Measurements from ENCODE around the gene LAMC2. TPM values are rescaled to one million over a fixed set of nuclear protein-coding genes. Genes with fewer than 3 reads are reported as not detected.

Gene LAMC2
- total RNA-seq, 1 donor from 2014 or later, result 13.3 TPM

DNA sequence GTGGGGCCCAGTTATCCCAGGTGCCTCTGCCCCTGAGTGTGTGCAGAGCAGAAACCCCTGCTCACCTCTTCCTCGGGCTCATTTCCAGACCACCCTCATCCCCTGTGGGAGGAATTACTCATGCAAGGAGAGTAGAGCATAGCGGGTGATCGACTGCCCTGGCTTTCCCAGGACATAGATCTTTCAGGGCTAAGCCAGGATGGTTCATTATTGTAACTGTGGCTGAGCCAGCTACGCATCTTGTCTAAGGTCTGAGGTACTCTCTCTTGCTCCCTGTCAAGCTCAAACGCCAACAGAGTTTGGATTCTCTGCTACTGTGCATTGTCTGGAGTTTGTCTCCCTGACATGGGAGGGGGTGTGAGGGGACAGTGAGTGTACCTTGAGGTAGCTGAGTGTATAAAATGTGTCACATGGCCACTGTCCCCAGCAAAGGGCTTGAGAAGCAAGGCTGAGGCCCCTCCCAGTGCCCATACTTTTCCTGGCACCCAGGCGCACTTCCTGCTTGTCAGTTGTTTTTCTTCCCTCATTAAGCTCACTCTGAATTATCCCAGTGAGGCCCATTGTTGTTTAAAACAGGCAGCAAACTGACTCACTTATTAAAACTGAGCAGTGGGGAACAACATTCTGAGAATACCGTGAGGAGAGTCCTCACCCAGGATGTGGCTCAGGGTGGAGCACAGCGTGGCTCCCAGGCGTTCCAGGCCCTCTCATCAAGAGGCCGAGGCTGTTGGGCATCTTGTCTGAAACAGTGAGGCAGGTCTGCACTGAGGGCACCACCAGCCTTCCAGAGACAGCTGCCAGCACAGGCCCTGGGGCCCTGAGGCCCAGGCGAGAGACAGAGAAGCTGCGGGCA lies 92.9 kb downstream of the LAMC2 start:
- Histone ChIP-seq H3K4me3 (no peak overlapping the region), H3K27me3 (no peaks in the 10 kb centered on the region), H3K9me3 (no peaks in the 10 kb centered on the region), H3K27ac (peak overlapping the region; percentile 77), H3K36me3 (no peaks in the 10 kb centered on the region), H3K4me1 (peaks cover 62% of the 10 kb centered on the region)
- intact Hi-C loops (cut with DNase I), result no loop called here
- no peak for DNase-seq (ENCODE audit: extremely low spot score in 2 of 2)
- TF ChIP-seq POLR2AphosphoS5 (IDR thresholded peaks at IDR 0.05; ENCODE audit: insufficient read depth in 1 of 2, low read depth in 1 of 2) (no peak), CTCF (IDR thresholded peaks at IDR 0.05) (no peak), POLR2A (IDR thresholded peaks at IDR 0.05) (no peak)

DNA sequence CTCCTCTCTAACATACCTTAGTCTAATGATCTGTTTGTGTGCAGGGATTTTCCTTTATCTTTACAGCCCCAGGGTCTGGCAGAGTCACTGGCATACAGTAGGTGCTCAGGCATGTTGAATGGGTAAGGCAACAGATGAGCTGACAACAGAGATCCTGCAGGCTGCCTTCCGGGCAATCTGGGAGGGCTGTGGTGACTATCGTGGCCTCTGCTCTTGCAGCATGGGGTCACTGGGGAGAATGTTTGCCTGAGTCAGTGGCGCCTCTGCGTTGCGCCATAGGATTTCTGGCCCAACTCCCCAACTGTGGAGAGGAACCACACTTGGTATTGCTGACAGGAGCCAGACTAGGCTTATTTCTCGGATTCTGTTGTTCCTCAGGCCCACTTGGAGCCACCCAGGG lies 93.8 kb downstream of the LAMC2 start:
- H3K4me3 ChIP-seq, result no peak overlapping the region
- TF ChIP-seq POLR2A (IDR thresholded peaks at IDR 0.05), result no peak
- peak in 1 of 2 donors; percentile 13 for TF ChIP-seq POLR2AphosphoS5 (IDR thresholded peaks at IDR 0.05; ENCODE audit: insufficient read depth in 1 of 2, low read depth in 1 of 2)
- H3K27ac ChIP-seq, result peak overlapping the region; percentile 77
- no peak for DNase-seq (ENCODE audit: extremely low spot score in 2 of 2)
- intact Hi-C loops (cut with DNase I), result loop anchor here (5.0 to 10.0 kb wide), 2 partner anchors 37 to 315 kb away; no protein-coding TSS in a partner anchor
- no peaks in the 10 kb centered on the region for H3K27me3 ChIP-seq
- no peaks in the 10 kb centered on the region for H3K36me3 ChIP-seq
- no peaks in the 10 kb centered on the region for H3K9me3 ChIP-seq
- H3K4me1 ChIP-seq, result peaks cover 64% of the 10 kb centered on the region

DNA sequence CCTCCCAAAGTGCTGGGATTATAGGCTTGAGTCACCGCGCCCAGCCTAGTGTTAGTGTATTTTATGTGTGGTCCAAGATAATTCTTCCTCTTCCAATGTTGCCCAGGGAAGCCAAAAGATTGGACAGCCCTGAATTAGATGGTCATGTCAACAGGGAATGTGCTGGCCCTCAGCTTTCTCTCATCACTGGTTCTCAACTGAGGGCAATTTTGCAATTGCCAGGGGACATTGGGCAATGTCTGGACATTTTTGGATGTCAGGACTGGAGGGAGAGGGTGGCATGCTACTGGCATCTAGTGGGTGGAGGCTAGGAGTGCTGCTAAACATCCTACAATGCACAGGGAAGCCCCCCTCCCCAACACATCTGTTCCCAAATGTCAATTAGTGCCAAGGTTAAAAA lies 95.0 kb downstream of the LAMC2 start:
- TF ChIP-seq POLR2AphosphoS5 (IDR thresholded peaks at IDR 0.05; ENCODE audit: insufficient read depth in 1 of 2, low read depth in 1 of 2) (no peak), CTCF (IDR thresholded peaks at IDR 0.05) (no peak), POLR2A (IDR thresholded peaks at IDR 0.05) (no peak)
- no peak for DNase-seq (ENCODE audit: extremely low spot score in 2 of 2)
- peak overlapping the region; percentile 77 for H3K27ac ChIP-seq
- no peak overlapping the region for H3K4me3 ChIP-seq
- intact Hi-C loops (cut with DNase I), result loop anchor here (5.0 to 10.0 kb wide), 2 partner anchors 36 to 316 kb away; no protein-coding TSS in a partner anchor
- no peaks in the 10 kb centered on the region for H3K27me3 ChIP-seq
- no peaks in the 10 kb centered on the region for H3K36me3 ChIP-seq
- peaks cover 64% of the 10 kb centered on the region for H3K4me1 ChIP-seq
- H3K9me3 ChIP-seq, result no peaks in the 10 kb centered on the region

DNA sequence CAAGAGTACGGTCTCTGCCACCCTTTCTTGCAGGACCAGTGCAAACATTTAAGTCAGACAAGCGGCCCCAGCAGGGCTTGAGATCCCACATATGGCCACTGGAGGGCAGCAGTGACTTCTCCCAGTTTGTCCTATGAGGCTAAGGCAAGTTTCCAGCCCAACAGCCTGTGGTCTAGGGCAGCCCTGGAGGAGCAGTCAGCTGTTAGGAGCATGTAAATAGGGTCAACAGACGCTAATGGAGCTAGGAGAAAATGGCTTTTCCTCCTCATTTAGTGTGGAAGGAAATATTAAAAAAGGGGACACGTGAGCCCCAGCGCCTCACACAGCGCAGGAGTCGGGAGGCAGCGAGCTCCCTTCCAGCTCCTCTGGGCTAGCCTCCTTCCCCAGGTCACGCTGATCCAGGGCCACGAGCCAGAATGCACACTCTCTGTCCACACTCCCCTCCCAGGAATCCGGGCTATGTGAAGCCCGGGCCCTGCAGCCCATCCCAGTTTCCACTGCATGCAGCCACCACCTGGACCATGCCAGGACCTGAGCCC lies 95.6 kb downstream of the LAMC2 start:
- Histone ChIP-seq H3K4me3 (no peak overlapping the region), H3K4me1 (peaks cover 63% of the 10 kb centered on the region)

More for the DNA sequence above, 95.6 kb downstream of the LAMC2 start:
- H3K36me3 ChIP-seq, result no peaks in the 10 kb centered on the region
- DNase-seq (ENCODE audit: extremely low spot score in 2 of 2), result peak in 1 of 2 donors; percentile 97
- H3K27ac ChIP-seq, result peak overlapping the region; percentile 77
- H3K9me3 ChIP-seq, result no peaks in the 10 kb centered on the region
- H3K27me3 ChIP-seq, result no peaks in the 10 kb centered on the region
- intact Hi-C loops (cut with DNase I), result loop anchor here (5.0 to 10.0 kb wide), 2 partner anchors 36 to 317 kb away; no protein-coding TSS in a partner anchor
- TF ChIP-seq POLR2A (IDR thresholded peaks at IDR 0.05) (no peak), CTCF (IDR thresholded peaks at IDR 0.05) (peak; percentile 83 to 94 (median 84)), POLR2AphosphoS5 (IDR thresholded peaks at IDR 0.05; ENCODE audit: insufficient read depth in 1 of 2, low read depth in 1 of 2) (peak; percentile 69 to 73)

Data from vagina (tissue), 2 donors.